ENCODE data around the gene TMF1. TPM values are rescaled to one million over a fixed set of nuclear protein-coding genes. Genes with fewer than 3 reads are reported as not detected.

The TMF1 gene
- total and polyA plus RNA-seq, 10 of the 15 experiments (the other 5 are each of a cell fraction or from before 2014, with no cell fraction given), result 7.1 to 24.5 (median 18.6) TPM

DNA sequence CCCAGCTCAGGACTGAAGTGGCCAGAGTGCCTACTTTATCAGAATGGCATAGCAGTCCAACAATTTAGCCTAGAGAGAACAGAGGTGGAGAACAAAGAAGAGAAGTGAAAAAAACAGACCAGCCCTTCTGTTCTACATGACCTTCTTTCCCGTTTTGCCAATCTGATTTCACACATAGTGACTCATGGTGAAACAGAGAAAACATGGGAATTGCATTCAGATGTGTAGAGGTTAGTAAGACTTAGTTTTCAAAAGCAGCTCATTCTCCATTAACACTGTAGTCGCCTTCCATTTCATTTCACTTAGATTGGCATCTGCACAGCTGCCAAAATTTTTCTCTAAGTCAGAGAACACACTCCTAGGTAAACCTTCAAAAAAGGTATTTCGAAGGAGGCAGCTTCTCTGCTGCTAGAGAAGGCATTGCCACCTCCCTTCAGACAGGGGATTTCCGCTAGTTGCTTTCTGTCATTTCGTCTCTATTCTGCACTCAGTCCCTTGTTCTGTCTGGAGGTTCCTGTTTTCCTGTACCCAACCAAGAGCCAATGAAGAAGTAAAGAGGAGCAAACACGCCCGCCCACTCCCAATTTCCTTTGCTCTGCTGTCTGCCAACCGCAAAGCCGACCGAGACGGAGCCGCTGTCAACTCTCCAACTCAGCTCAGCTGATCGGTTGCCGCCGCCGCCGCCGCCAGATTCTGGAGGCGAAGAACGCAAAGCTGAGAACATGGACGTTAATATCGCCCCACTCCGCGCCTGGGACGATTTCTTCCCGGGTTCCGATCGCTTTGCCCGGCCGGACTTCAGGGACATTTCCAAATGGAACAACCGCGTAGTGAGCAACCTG lies 32.4 kb upstream of the TMF1 start, which contains the start of gene ARL6IP5:
Gene ARL6IP5, plus strand, starts transcription at position 612 of the 842 bp plus-strand sequence. Its CDS starts 111 bp downstream, at position 723.
- H4K20me1 ChIP-seq (ENCODE audit: control insufficient read depth, insufficient read depth), result no peaks in the 10 kb centered on the region
- RAD21 ChIA-PET (ENCODE audit: unreplicated experiment), result interaction anchor here (0.8 to 16.7 kb wide), 9 partner anchors 10 to 349 kb away, joined by 3 to 152 read pairs (median 4); partner anchors contain the start of genes EOGT and TMF1
- intact Hi-C loops (cut with micrococcal nuclease; ENCODE audit: unreplicated experiment), result loop anchor here (2.0 to 10.0 kb wide), 4 partner anchors 32 to 1430 kb away; partner anchors contain the start of genes EOGT, SUCLG2 and TMF1
- ATAC-seq (peak; percentile 58), FAIRE-seq (peak; percentile 89), DNase-seq (ENCODE audit: low read depth, low spot score) (peak; percentile 93)
- peak within 1 kb of the TSS; percentile 63 for H2AFZ ChIP-seq (ENCODE audit: control insufficient read depth, low read depth, low read length)
- H3K9me3 ChIP-seq (replicated peaks; ENCODE audit: control insufficient read depth, insufficient read depth, low read length), result no peaks in the 10 kb centered on the region
- under 1% methylated on average over 32 of the region's 32 CpGs for WGBS (ENCODE audit: insufficient coverage, insufficient replicate concordance, low lambda C conversion rate, missing lambda C conversion rate)
- H3K36me3 ChIP-seq (ENCODE audit: control insufficient read depth in 2 of 2, insufficient read depth in 2 of 2, low read length in 1 of 2), result no peaks in the 10 kb centered on the region
- peak within 1 kb of the TSS; percentile 98 for H3K4me3 ChIP-seq
- peak within 1 kb of the TSS; percentile 75 for H3K27ac ChIP-seq (ENCODE audit: control insufficient read depth, insufficient read depth)
- POLR2A ChIA-PET, result interaction anchor here (0.6 to 4.1 kb wide), 9 partner anchors 7 to 122 kb away, joined by 3 to 30 read pairs (median 6); partner anchors contain the start of gene TMF1
- SMC1A ChIA-PET (ENCODE audit: uncharacterized antibody, unreplicated experiment), result interaction anchor here (0.7 to 19.6 kb wide), 9 partner anchors 9 to 349 kb away, joined by 3 to 234 read pairs (median 3); partner anchors contain the start of gene TMF1
- H3K4me1 ChIP-seq (ENCODE audit: control insufficient read depth, insufficient read depth, low read length), result peaks cover 31% of the 10 kb centered on the region
- BruUV-seq (replicated peaks), result no TSS peak
- peak within 1 kb of the TSS; percentile 90 for H3K9ac ChIP-seq (ENCODE audit: control insufficient read depth, insufficient read depth, low read length)
- H3K79me2 ChIP-seq (ENCODE audit: control insufficient read depth, insufficient read depth, low read length), result peaks cover 59% of the 10 kb centered on the region
- peak within 1 kb of the TSS; percentile 99 for H3K4me2 ChIP-seq (ENCODE audit: control insufficient read depth, insufficient read depth)
- H3K27me3 ChIP-seq (replicated peaks in 1 of 2; ENCODE audit: control insufficient read depth in 2 of 2, insufficient read depth in 2 of 2, low read length in 1 of 2), result no peaks in the 10 kb centered on the region
- CTCF ChIA-PET, result interaction anchor here (0.6 to 2.8 kb wide), 10 partner anchors 9 to 243 kb away, joined by 3 to 7 read pairs (median 4); partner anchors contain the start of genes EOGT and TMF1
- in situ Hi-C loops (cut with MboI), result no loop called here
- peak; percentile 78 for TF ChIP-seq CUX1 (IDR thresholded peaks at IDR 0.05; ENCODE audit: insufficient replicate concordance, low read depth, low read length)
- peak in 1 of 2 experiments; percentile 70; a peak in 1 of 4 replicates for TF ChIP-seq ETV6 (conservative IDR thresholded peaks at IDR 0.05 in 1 of 2, IDR thresholded peaks at IDR 0.05 in 1 of 2; ENCODE audit: borderline replicate concordance in 1 of 2, low read depth in 1 of 2)
- no peak for TF ChIP-seq KDM1A (IDR thresholded peaks at IDR 0.05; ENCODE audit: borderline replicate concordance)
- peak; percentile 32 for TF ChIP-seq MEF2B (IDR thresholded peaks at IDR 0.05; ENCODE audit: partially characterized antibody, poor library complexity, severe bottlenecking)
- TF ChIP-seq, protein P1, sequence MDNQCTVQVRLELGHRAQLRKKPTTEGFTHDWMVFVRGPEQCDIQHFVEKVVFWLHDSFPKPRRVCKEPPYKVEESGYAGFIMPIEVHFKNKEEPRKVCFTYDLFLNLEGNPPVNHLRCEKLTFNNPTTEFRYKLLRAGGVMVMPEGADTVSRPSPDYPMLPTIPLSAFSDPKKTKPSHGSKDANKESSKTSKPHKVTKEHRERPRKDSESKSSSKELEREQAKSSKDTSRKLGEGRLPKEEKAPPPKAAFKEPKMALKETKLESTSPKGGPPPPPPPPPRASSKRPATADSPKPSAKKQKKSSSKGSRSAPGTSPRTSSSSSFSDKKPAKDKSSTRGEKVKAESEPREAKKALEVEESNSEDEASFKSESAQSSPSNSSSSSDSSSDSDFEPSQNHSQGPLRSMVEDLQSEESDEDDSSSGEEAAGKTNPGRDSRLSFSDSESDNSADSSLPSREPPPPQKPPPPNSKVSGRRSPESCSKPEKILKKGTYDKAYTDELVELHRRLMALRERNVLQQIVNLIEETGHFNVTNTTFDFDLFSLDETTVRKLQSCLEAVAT (IDR thresholded peaks at IDR 0.05), result peak; percentile 88
- TF ChIP-seq TBL1XR1 (IDR thresholded peaks at IDR 0.05; ENCODE audit: low read depth, low read length), result 0 out of 2 replicates have a peak, but pooled peaks have one; percentile 66
- TF ChIP-seq IRF4 (IDR thresholded peaks at IDR 0.05; ENCODE audit: low read depth, low read length), result peak; percentile 63; the same call in 1 of the 2 replicates
- no peak; the same call in 1 of the 2 replicates for TF ChIP-seq TCF7 (IDR thresholded peaks at IDR 0.05; ENCODE audit: borderline replicate concordance)
- peak; percentile 48; the same call in 1 of the 2 replicates for TF ChIP-seq NFYB (IDR thresholded peaks at IDR 0.05; ENCODE audit: insufficient read depth, low read depth, low read length)
- peak; percentile 66; the same call in 1 of the 2 replicates for TF ChIP-seq ATF7 (IDR thresholded peaks at IDR 0.05; ENCODE audit: low read depth)
- TF ChIP-seq DPF2 (IDR thresholded peaks at IDR 0.05), result peak; percentile 63
- TF ChIP-seq, protein P2, sequence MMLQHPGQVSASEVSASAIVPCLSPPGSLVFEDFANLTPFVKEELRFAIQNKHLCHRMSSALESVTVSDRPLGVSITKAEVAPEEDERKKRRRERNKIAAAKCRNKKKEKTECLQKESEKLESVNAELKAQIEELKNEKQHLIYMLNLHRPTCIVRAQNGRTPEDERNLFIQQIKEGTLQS (IDR thresholded peaks at IDR 0.05; ENCODE audit: borderline replicate concordance, extremely low read depth, low read depth, low read length), result no peak
- TF ChIP-seq NR2C2 (IDR thresholded peaks at IDR 0.05; ENCODE audit: borderline replicate concordance, control insufficient read depth, insufficient read length, low read depth), result no peak
- TF ChIP-seq MTA2 (IDR thresholded peaks at IDR 0.05; ENCODE audit: low read depth), result peak; percentile 67

All from GM12878 (cell line).